BJ (cell line): ENCODE measurements around the gene HERC6. TPM values are rescaled to one million over a fixed set of nuclear protein-coding genes. Genes with fewer than 3 reads are reported as not detected.
"Not testable (repeated sequence)": the region's sequence is repeated elsewhere in the genome, so short reads cannot be mapped to it uniquely, and the experiment has no call there.

Experiments used
- CTCF ChIA-PET: fragments of 350-600 bp; formaldehyde crosslinking; extraction: SDS; loops from one replicate; lab custom pipeline; 2021; ENCODE audit warnings: antibody characterized with exemption, inconsistent platforms; lab: Yijun Ruan, JAX
- POLR2A ChIA-PET: fragments of 300-600 bp; sonication (Branson Sonifier 250); formaldehyde crosslinking; extraction: SDS; loops from one replicate; lab custom pipeline; 2021; ENCODE audit warnings: antibody characterized with exemption; lab: Charles Lee
- DNase-seq: peaks from one replicate; pipeline ENCODE4 v3.0.0-alpha.2; 2011; ENCODE audit warnings: low read depth
- H3K27me3 ChIP-seq: 2 replicates; pipeline ENCODE4 v1.6.0; 2011; ENCODE audit warnings: low read length; ENCODE audit not compliant: control insufficient read depth, insufficient read depth
- H3K36me3 ChIP-seq: 2 replicates; pipeline ENCODE4 v1.5.1; 2011; ENCODE audit warnings: low read length; ENCODE audit not compliant: control insufficient read depth, insufficient read depth
- H3K4me3 ChIP-seq: 2 replicates; pipeline ENCODE4 v1.5.1; 2011; ENCODE audit warnings: low read depth, mild to moderate bottlenecking, control low read depth, low read length
- CTCF ChIP-seq: IDR thresholded peaks from 2 replicates; pipeline ENCODE4 v1.5.1; 2011; ENCODE audit warnings: low read depth, mild to moderate bottlenecking, control low read depth, inconsistent platforms, low read length, moderate library complexity; ENCODE audit not compliant: insufficient read depth
- polyA minus RNA-seq: library from RNA; depleted of rRNA, polyadenylated mRNA; stranded (reverse); fragments of >200 nt; gene quantifications from 2 replicates; pipeline ENCODE4 v1.2.3, GENCODE V29; 2011; rRNA and poly(A)+ RNA removed
- polyA plus RNA-seq: library from polyadenylated mRNA; depleted of rRNA; stranded (reverse); fragments of >200 nt; gene quantifications from 2 replicates; pipeline ENCODE4 v1.2.3, GENCODE V29; 2011; rRNA removed

HERC6 gene
- polyA plus RNA-seq (3.1 and 4.1 TPM in 2 replicates), polyA minus RNA-seq (2.2 and 7.5 TPM in 2 replicates)

- ChIA-PET CTCF (interaction anchor here (1.0 to 2.0 kb wide), 10 partner anchors 11 to 160 kb away, joined by 3 to 10 read pairs (median 4); no protein-coding TSS in a partner anchor), POLR2A (no interaction called here)
- Histone ChIP-seq H3K36me3 (no peaks in the 10 kb centered on the region), H3K4me3 (peak within 1 kb of the TSS; percentile 66), H3K27me3 (no peaks in the 10 kb centered on the region)
- peak; percentile 82 for TF ChIP-seq CTCF
- DNase-seq, result peak; percentile 19
These were observed at the start of gene HERC6 for GRCh38 chr4:88378691-88379559. Gene HERC6, plus strand, starts transcription at chr4:88378852. Its CDS starts 70 bp downstream, at chr4:88378922.

DNA sequence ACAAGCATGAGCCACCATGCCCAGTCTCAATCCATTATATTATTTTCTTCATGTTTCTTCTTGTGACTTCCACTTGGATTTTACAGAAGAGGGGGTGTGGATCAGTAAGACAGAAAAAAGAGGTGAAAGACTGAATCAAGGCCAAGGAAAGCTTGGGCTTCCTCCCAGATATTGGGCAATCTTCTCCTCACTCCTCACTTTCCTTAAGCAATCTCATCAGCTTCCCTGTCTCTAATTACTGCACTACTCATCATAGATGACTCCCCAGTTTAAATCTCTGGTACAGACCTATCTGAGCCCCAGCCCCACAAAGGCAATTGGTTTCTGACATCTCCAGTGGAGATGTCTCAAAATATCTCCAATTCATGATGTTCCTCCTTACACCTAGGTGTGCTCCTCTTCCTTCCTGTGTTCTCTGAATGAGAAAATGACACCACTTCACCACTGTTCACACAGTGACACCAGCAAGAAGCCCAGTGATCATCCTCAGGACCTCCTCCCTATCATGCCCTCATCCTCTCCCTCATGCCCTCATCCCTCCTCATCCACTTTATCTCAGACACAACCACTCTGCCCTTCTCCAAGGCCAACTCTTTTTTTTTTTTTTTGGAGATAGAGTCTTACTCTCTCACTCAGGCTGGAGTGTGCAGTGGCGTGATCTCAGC lies 44.8 kb upstream of the HERC6 start:
- ChIA-PET CTCF (interaction anchor here (1.4 kb wide), 1 partner anchor 181 kb away, joined by 4 read pairs; no protein-coding TSS in a partner anchor), POLR2A (interaction anchor here (0.6 kb wide), 1 partner anchor 156 kb away, joined by 3 read pairs; no protein-coding TSS in a partner anchor)
- DNase-seq, result peak; percentile 26
- Histone ChIP-seq H3K27me3 (no peaks in the 10 kb centered on the region), H3K36me3 (no peaks in the 10 kb centered on the region), H3K4me3 (no peak overlapping the region)
- no peak for TF ChIP-seq CTCF

DNA sequence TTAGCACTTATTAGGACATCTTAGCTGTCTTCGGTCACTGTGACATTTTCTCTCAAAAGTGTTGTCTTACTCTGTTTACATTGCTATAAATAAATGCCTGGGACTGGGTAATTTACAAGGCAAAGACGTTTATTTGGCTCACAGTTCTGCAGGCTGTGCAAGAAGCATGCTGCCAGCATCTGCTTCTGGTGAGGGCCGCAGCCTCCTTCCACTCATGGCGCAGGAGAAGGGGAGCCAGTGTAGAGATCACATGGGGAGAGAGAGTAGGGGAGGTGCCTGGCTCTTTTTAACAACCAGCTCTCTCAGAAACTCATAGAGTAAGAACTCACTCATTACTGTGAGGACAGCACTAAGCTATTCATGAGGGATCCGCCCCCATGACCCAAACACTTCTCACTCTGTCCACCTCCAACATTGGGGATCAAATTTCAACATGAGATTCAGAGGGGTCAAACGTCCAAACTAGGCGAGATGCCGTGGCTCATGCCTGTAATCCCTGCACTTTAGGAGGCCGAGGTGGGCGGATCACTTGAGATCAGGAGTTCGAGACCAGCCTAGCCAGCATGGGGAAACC lies 43.5 kb upstream of the HERC6 start:
- no peak for TF ChIP-seq CTCF
- H3K27me3 ChIP-seq, result no peaks in the 10 kb centered on the region
- CTCF ChIA-PET, result interaction anchor here (1.4 kb wide), 1 partner anchor 180 kb away, joined by 4 read pairs; no protein-coding TSS in a partner anchor
- no peaks in the 10 kb centered on the region for H3K36me3 ChIP-seq
- POLR2A ChIA-PET, result interaction anchor here (0.6 kb wide), 1 partner anchor 10 kb away, joined by 3 read pairs; no protein-coding TSS in a partner anchor
- no peak for DNase-seq
- H3K4me3 ChIP-seq, result no peak overlapping the region

DNA sequence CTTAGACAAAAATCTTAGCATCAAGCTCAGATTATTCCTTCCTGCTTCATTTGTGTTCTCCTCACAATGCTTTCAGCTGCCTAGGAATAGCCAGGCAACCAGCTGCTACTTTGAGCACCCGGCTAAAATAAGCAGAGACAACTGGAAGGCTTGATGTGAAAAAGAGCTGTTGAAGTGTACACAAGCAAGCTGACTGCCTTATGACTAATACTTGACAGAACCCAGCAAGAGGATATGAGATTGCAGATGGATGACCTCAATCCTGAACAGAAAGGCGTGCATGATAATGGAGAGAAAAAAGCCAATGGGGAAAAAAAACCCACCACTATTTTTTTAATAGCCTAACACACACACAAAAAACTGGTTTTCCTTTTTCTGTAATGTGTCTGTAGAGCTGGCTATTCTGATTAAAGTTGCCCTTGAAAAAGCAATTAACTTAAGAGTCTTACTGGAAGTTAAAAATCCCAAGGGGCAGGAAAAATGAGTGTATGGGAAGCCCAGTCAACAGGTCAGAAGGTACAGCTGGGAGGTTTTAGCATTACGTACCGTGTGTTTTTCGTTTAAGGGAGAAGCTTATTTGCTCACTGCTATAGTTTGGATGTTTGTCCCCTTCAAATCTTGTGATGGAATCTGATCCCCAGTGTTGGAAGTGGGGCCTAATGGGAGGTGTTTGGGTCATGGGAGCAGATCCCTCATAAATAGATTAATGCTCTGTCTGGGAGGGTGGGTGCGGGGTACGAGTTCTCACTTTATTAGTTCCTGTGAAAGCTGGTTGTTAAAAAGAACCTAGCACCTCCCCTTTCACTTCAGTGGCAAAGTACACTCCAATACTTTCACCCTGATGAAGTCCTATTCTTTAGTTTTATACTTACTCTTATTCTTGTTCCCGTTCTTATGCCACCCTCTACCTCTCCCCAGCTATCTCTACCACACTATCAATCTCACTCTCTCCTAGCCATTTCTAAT lies 37.1 kb upstream of the HERC6 start:
- POLR2A ChIA-PET, result no interaction called here

DNA sequence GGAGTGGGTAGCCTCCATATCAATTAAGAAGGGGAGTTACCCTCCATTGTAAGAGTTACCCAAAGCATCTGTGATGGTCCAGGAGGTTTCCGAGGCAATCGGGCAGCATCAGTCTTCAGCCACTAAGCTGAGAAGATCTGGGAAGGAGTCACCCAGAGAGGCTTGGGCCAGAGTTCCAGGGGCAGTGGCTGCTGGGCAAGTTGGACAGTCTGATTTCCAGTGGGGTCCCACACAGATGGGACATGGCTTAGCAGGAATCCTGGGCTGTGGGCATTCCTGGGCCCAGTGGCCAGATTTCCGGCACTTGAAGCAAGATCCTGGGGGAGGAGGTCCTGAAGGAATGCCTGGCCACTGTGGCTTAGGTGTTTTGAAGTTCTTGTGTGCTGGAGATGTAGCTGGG lies 31.8 kb upstream of the HERC6 start:
- DNase-seq, H3K36me3 ChIP-seq, POLR2A ChIA-PET, H3K4me3 ChIP-seq, H3K27me3 ChIP-seq: not testable (repeated sequence)
- CTCF ChIA-PET, result interaction anchor here (0.7 kb wide), 1 partner anchor 10 kb away, joined by 3 read pairs; no protein-coding TSS in a partner anchor

More for the DNA sequence above, 37.1 kb upstream of the HERC6 start:
- Histone ChIP-seq H3K36me3 (no peaks in the 10 kb centered on the region), H3K4me3 (no peak overlapping the region), H3K27me3 (no peaks in the 10 kb centered on the region)
- no peak for TF ChIP-seq CTCF
- CTCF ChIA-PET, result interaction anchor here (0.7 to 2.1 kb wide), 5 partner anchors 10 to 174 kb away, joined by 3 to 13 read pairs (median 3); no protein-coding TSS in a partner anchor
- peak; percentile 60 for DNase-seq

- POLR2A ChIA-PET, H3K4me3 ChIP-seq, DNase-seq, H3K36me3 ChIP-seq, CTCF ChIA-PET, H3K27me3 ChIP-seq: not testable (repeated sequence)
These were observed 29.9 kb upstream of the HERC6 start for GRCh38 chr4:88348761-88349160.
